H1 (cell line): ENCODE data around the gene CXCR1. TPM values are rescaled to one million over a fixed set of nuclear protein-coding genes. Genes with fewer than 3 reads are reported as not detected.

Experiments
- CTCF ChIA-PET: fragments of 300-600 bp; sonication (Branson Sonifier 250); formaldehyde crosslinking; loops from one replicate; lab custom pipeline; 2021; ENCODE audit not compliant: partially characterized antibody; lab: Charles Lee
- POLR2A ChIA-PET: fragments of 300-600 bp; sonication (Branson Sonifier 250); formaldehyde crosslinking; loops from one replicate; lab custom pipeline; 2021; ENCODE audit warnings: inconsistent platforms; ENCODE audit not compliant: partially characterized antibody; lab: Charles Lee
- DNase-seq, 2 experiments: peaks; one replicate each; pipeline versions ENCODE4 v3.0.0 to v3.0.0-alpha.2; 2010 to 2022; ENCODE audit warnings: low spot score in 2 of 2, low read depth in 1 of 2, mixed read lengths in 1 of 2
- FAIRE-seq: peaks from 2 replicates; lab custom pipeline; 2011; peaks lifted over from hg19 to GRCh38; lab: Jason Lieb, UNC
- H2AFZ ChIP-seq: 2 replicates; pipeline ENCODE4 v1.8.1; 2012; ENCODE audit warnings: low read length, inconsistent platforms
- H2AK5ac ChIP-seq: 2 replicates; pipeline ENCODE4 v1.6.1; 2013; ENCODE audit warnings: low read depth, low read length
- H2BK120ac ChIP-seq: replicated peaks from 2 replicates; pipeline ENCODE3; 2013; ENCODE audit warnings: low read depth, low read length, inconsistent platforms
- H2BK12ac ChIP-seq: 2 replicates; pipeline ENCODE4 v1.6.1; 2013; ENCODE audit warnings: low read depth, low read length
- H2BK15ac ChIP-seq: 2 replicates; pipeline ENCODE4 v1.6.1; 2013; ENCODE audit warnings: low read length
- H2BK20ac ChIP-seq: 2 replicates; pipeline ENCODE4 v1.6.1; 2013; ENCODE audit warnings: low read length
- H2BK5ac ChIP-seq: 2 replicates; pipeline ENCODE4 v1.6.1; 2013; ENCODE audit warnings: low read depth, low read length
- H3K14ac ChIP-seq: 2 replicates; pipeline ENCODE4 v1.6.1; 2013; ENCODE audit warnings: inconsistent platforms; ENCODE audit not compliant: insufficient read length
- H3K18ac ChIP-seq: 2 replicates; pipeline ENCODE4 v1.6.1; 2013; ENCODE audit warnings: low read length; ENCODE audit errors: extremely low read depth
- H3K23ac ChIP-seq: 2 replicates; pipeline ENCODE4 v1.6.1; 2013; ENCODE audit warnings: inconsistent platforms; ENCODE audit not compliant: insufficient read length
- H3K23me2 ChIP-seq: 2 replicates; pipeline ENCODE4 v1.6.1; 2013; ENCODE audit warnings: low read depth, low read length
- H3K27ac ChIP-seq: 2 replicates; pipeline ENCODE4 v1.6.1; 2011; ENCODE audit warnings: low read depth, low read length, inconsistent platforms
- H3K27me3 ChIP-seq, 4 experiments: replicated peaks in 1 of 4; 1 replicate in 1 of 4; 2 replicates in 3 of 4; pipeline versions ENCODE4 v1.6.1 to v1.8.1; 2011 to 2013; ENCODE audit warnings: low read length in 3 of 4, mild to moderate bottlenecking in 3 of 4, inconsistent platforms in 2 of 4, mixed read lengths in 2 of 4, moderate library complexity in 1 of 4; ENCODE audit not compliant: control insufficient read depth in 3 of 4, insufficient read depth in 3 of 4; ENCODE audit errors: extremely low read depth in 1 of 4
- H3K36me3 ChIP-seq, 4 experiments: 2 replicates each; pipeline versions ENCODE4 v1.6.1 to v1.8.1; 2011 to 2013; ENCODE audit warnings: mild to moderate bottlenecking in 4 of 4, low read length in 3 of 4, moderate library complexity in 2 of 4, control low read depth in 1 of 4, inconsistent platforms in 1 of 4; ENCODE audit not compliant: insufficient read depth in 4 of 4, control insufficient read depth in 2 of 4
- H3K4ac ChIP-seq: replicated peaks from 2 replicates; pipeline ENCODE3; 2013; ENCODE audit warnings: low read length, low read depth, mixed read lengths, inconsistent platforms; ENCODE audit not compliant: insufficient read length
- H3K4me1 ChIP-seq, 4 experiments: replicated peaks in 1 of 4; 1 replicate in 1 of 4; 2 replicates in 3 of 4; pipeline versions ENCODE4 v1.6.1 to v1.8.1; 2011 to 2013; ENCODE audit warnings: low read length in 3 of 4, inconsistent platforms in 2 of 4, mixed read lengths in 1 of 4; ENCODE audit not compliant: insufficient read depth in 4 of 4, control insufficient read depth in 3 of 4
- H3K4me2 ChIP-seq, 2 experiments: 2 replicates each; pipeline versions ENCODE4 v1.6.1 to v1.8.1; 2011 to 2013; ENCODE audit warnings: low read depth in 2 of 2, low read length in 2 of 2, control low read depth in 1 of 2, inconsistent platforms in 1 of 2, mild to moderate bottlenecking in 1 of 2; ENCODE audit not compliant: insufficient read depth in 1 of 2
- H3K4me3 ChIP-seq, 4 experiments: fragments of 200-600, 300-600 bp in 1 of 4; sonication (generic), shearing (Covaris generic), sonication (Bioruptor Twin) in 1 of 4; 2 replicates each; pipeline versions ENCODE4 v1.5.1 to v1.8.1; 2011 to 2016; ENCODE audit warnings: low read length in 4 of 4, low read depth in 3 of 4, control low read depth in 2 of 4, inconsistent platforms in 2 of 4, mild to moderate bottlenecking in 2 of 4, mixed read lengths in 1 of 4, moderate library complexity in 1 of 4; ENCODE audit not compliant: insufficient read depth in 2 of 4; ENCODE audit errors: extremely low read depth in 1 of 4
- H3K56ac ChIP-seq: replicated peaks from 2 replicates; pipeline ENCODE3; 2013; ENCODE audit warnings: low read depth, mild to moderate bottlenecking, mixed read lengths, low read length, inconsistent platforms; ENCODE audit not compliant: insufficient read length
- H3K79me1 ChIP-seq: 2 replicates; pipeline ENCODE4 v1.6.1; 2013; ENCODE audit warnings: low read depth, low read length, control low read depth
- H3K79me2 ChIP-seq, 2 experiments: 2 replicates each; pipeline versions ENCODE4 v1.6.1 to v1.8.1; 2012 to 2013; ENCODE audit warnings: low read length in 2 of 2, mild to moderate bottlenecking in 2 of 2, inconsistent platforms in 1 of 2; ENCODE audit not compliant: insufficient read depth in 2 of 2, control insufficient read depth in 1 of 2
- H3K9ac ChIP-seq, 4 experiments: replicated peaks in 1 of 4; 1 replicate in 1 of 4; 2 replicates in 3 of 4; pipeline versions ENCODE4 v1.6.1 to v1.8.1; 2011 to 2013; ENCODE audit warnings: low read depth in 3 of 4, low read length in 3 of 4, control low read depth in 2 of 4, mild to moderate bottlenecking in 2 of 4, moderate library complexity in 2 of 4, inconsistent platforms in 1 of 4; ENCODE audit errors: extremely low read depth in 1 of 4
- H3K9me3 ChIP-seq, 2 experiments: 2 replicates each; pipeline versions ENCODE4 v1.6.1 to v1.8.1; 2012 to 2013; ENCODE audit warnings: mild to moderate bottlenecking in 2 of 2, moderate library complexity in 2 of 2, control low read depth in 1 of 2, inconsistent platforms in 1 of 2, low read depth in 1 of 2, low read length in 1 of 2, mixed read lengths in 1 of 2; ENCODE audit not compliant: insufficient read depth in 2 of 2
- H4K20me1 ChIP-seq, 2 experiments: replicated peaks in 1 of 2; 2 replicates each; pipeline versions ENCODE3 to v1.8.1; 2011 to 2013; ENCODE audit warnings: inconsistent platforms in 2 of 2, low read length in 2 of 2, mild to moderate bottlenecking in 1 of 2; ENCODE audit not compliant: insufficient read depth in 2 of 2, control insufficient read depth in 1 of 2
- H4K5ac ChIP-seq: 2 replicates; pipeline ENCODE4 v1.6.1; 2013; ENCODE audit warnings: low read length, low read depth, mixed read lengths, inconsistent platforms; ENCODE audit not compliant: insufficient read length
- H4K8ac ChIP-seq: 2 replicates; pipeline ENCODE4 v1.8.0; 2013; ENCODE audit warnings: mild to moderate bottlenecking, moderate library complexity, low read length, inconsistent platforms; ENCODE audit not compliant: insufficient read depth; ENCODE audit errors: extremely low read depth
- H4K91ac ChIP-seq: replicated peaks from 2 replicates; pipeline ENCODE3; 2013; ENCODE audit warnings: low read length, mixed read lengths, inconsistent platforms; ENCODE audit not compliant: insufficient read length
- SP1 ChIP-seq: IDR thresholded peaks from 2 replicates; pipeline ENCODE4 v1.6.1; 2011; ENCODE audit warnings: low read depth, low read length
- USF2 ChIP-seq: IDR thresholded peaks from 2 replicates; pipeline ENCODE4 v1.6.1; 2011; ENCODE audit warnings: low read length, improper control_type of control experiment
- YY1 ChIP-seq: IDR thresholded peaks from 2 replicates; pipeline ENCODE4 v1.6.1; 2011; ENCODE audit warnings: low read depth, mild to moderate bottlenecking, low read length
- WGBS, 2 experiments: shearing (Covaris generic) in 1 of 2; methylation state at CpG; one replicate each; pipeline versions ENCODE4 v1.1.6 to v1.1.7; 2013 to 2015; ENCODE audit warnings: low lambda C conversion rate in 2 of 2, mixed read lengths in 2 of 2, inconsistent platforms in 1 of 2, low coverage in 1 of 2, missing lambda C conversion rate in 1 of 2; ENCODE audit not compliant: insufficient replicate concordance in 2 of 2, insufficient coverage in 1 of 2, insufficient read length in 1 of 2; ENCODE audit errors: extremely low coverage in 1 of 2, missing lambda C conversion rate in 1 of 2; 5-methylcytosine and 5-hydroxymethylcytosine counted together
- polyA plus RNA-seq, 7 experiments: library from polyadenylated mRNA; depleted of rRNA in 3 of 7; stranded (reverse) in 5 of 7; unstranded in 2 of 7; fragments of >200 nt in 5 of 7; fragments of 200-250 nt in 2 of 7; gene quantifications; 1 replicate in 5 of 7; 2 replicates in 1 of 7; 4 replicates in 1 of 7; pipeline versions ENCODE4 v1.2.1 to v1.2.3, GENCODE V29; 2011 to 2013; ENCODE audit warnings: missing spikeins in 2 of 7, mixed read lengths in 2 of 7
- total RNA-seq: library from RNA; stranded (reverse); fragmentation: NEBNext Ultra II Directional; extraction: Animal tissue kit (Norgen Biotek cat#: 25700); gene quantifications from 2 replicates; pipeline ENCODE4 v1.2.1, GENCODE V29; 2021

The CXCR1 gene
- total and polyA plus RNA-seq, 2 of the 8 experiments (the other 6 are each of a cell fraction or from before 2014, with no cell fraction given), result not detected

DNA sequence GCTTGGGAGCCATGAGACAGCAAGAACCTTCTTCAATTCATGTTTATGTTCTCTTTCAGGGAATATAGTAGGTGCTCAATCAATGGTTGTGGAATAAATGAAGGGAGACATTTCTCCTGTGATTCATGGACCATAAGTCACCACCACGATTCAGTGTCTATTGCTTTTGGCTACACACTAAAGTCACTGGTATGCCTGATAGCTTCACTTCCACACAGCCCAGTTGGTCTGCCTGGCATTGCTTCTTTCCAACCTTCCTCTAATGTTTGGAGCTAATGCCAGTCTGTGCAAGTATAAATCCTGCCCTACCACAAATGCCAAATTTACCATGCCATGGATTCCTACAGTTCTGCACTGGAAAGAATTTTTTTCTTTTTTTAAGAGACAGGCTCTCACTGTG, 1.3 kb upstream of the CXCR1 start:
- WGBS, 2 experiments, result 73% methylated on average over 1 of the region's 1 CpG; no CpG with 5 or more reads in 1 of the 2 experiments
- Histone ChIP-seq H3K23ac (no peak overlapping the region), H3K27me3 (0 out of 7 replicates have a peak, but pooled peaks cover 0 to 3% (median 0%) of the 10 kb centered on the region in 4 experiments), H2BK15ac (0 out of 2 replicates have a peak overlapping the region, but pooled peaks have one; percentile 5), H3K56ac (no peak overlapping the region), H3K36me3 (no peaks in the 10 kb centered on the region), H3K4me2 (no peak overlapping the region), H4K91ac (peak overlapping the region; percentile 38), H3K79me1 (no peaks in the 10 kb centered on the region), H2BK12ac (peak overlapping the region; percentile 44; the same call in 1 of the 2 replicates), H4K5ac (no peak overlapping the region), H3K4me1 (peaks cover 0 to 3% (median 0%) of the 10 kb centered on the region in 4 experiments; a peak in 1 of 7 replicates), H2AFZ (no peak overlapping the region), H3K9ac (no peak overlapping the region), H3K9me3 (no peaks in the 10 kb centered on the region), H3K14ac (no peak overlapping the region), H2BK5ac (no peak overlapping the region), H3K4me3 (no peak overlapping the region), H3K79me2 (no peaks in the 10 kb centered on the region), H3K4ac (no peak overlapping the region), H2BK20ac (no peak overlapping the region), H2BK120ac (no peak overlapping the region), H2AK5ac (no peak overlapping the region; the same call in 1 of the 2 replicates), H4K8ac (no peak overlapping the region), H3K18ac (no peak overlapping the region; the same call in 1 of the 2 replicates), H3K23me2 (no peaks in the 10 kb centered on the region), H4K20me1 (no peaks in the 10 kb centered on the region), H3K27ac (no peak overlapping the region)
- FAIRE-seq (no peak), DNase-seq (no peak)
- ChIA-PET CTCF (interaction anchor here (0.6 to 2.8 kb wide), 20 partner anchors 9 to 382 kb away, joined by 3 to 25 read pairs (median 4); no protein-coding TSS in a partner anchor), POLR2A (interaction anchor here (0.8 kb wide), 1 partner anchor 91 kb away, joined by 3 read pairs; no protein-coding TSS in a partner anchor)
- TF ChIP-seq YY1 (no peak), SP1 (no peak), USF2 (no peak)
